Measurements from ENCODE around the gene SCUBE2. TPM values are rescaled to one million over a fixed set of nuclear protein-coding genes. Genes with fewer than 3 reads are reported as not detected.
"Not testable (repeated sequence)": the region's sequence is repeated elsewhere in the genome, so short reads cannot be mapped to it uniquely, and the experiment has no call there.

SCUBE2 gene
- total RNA-seq, 1 donor from 2014 or later, result 1.2 TPM

- H3K27me3 Mint-ChIP-seq, result peaks cover 32% of the 10 kb centered on the region
- DNase-seq (ENCODE audit: low spot score, unreplicated experiment), result no peak
- TF ChIP-seq CTCF (IDR thresholded peaks at IDR 0.05; ENCODE audit: unreplicated experiment), result no peak
- H3K36me3 Mint-ChIP-seq (ENCODE audit: insufficient read depth), result no peaks in the 10 kb centered on the region
- no peak overlapping the region for H3K27ac Mint-ChIP-seq
- no peak overlapping the region for H3K4me3 Mint-ChIP-seq (ENCODE audit: low read depth)
- no peaks in the 10 kb centered on the region for H3K9me3 Mint-ChIP-seq (ENCODE audit: low read depth)
- no peaks in the 10 kb centered on the region for H3K4me1 Mint-ChIP-seq (ENCODE audit: low read depth)
These were observed 93.9 kb downstream of the SCUBE2 start for GRCh38 chr11:8997451-8997850.

GRCh38 chr11:8989453-8989852 is 101.9 kb downstream of the SCUBE2 start:
- H3K4me3 Mint-ChIP-seq (ENCODE audit: low read depth), result no peak overlapping the region
- H3K9me3 Mint-ChIP-seq (ENCODE audit: low read depth), result no peaks in the 10 kb centered on the region
- no peak for TF ChIP-seq CTCF (IDR thresholded peaks at IDR 0.05; ENCODE audit: unreplicated experiment)
- no peaks in the 10 kb centered on the region for H3K36me3 Mint-ChIP-seq (ENCODE audit: insufficient read depth)
- H3K4me1 Mint-ChIP-seq (ENCODE audit: low read depth), result peaks cover 3% of the 10 kb centered on the region
- no peak for DNase-seq (ENCODE audit: low spot score, unreplicated experiment)
- H3K27me3 Mint-ChIP-seq, result peaks cover 12% of the 10 kb centered on the region
- no peak overlapping the region for H3K27ac Mint-ChIP-seq

GRCh38 chr11:8988329-8989234 is 102.8 kb downstream of the SCUBE2 start:
- H3K36me3 Mint-ChIP-seq (ENCODE audit: insufficient read depth), result no peaks in the 10 kb centered on the region
- H3K4me1 Mint-ChIP-seq (ENCODE audit: low read depth), result peaks cover 3% of the 10 kb centered on the region
- H3K27ac Mint-ChIP-seq, result no peak overlapping the region
- DNase-seq (ENCODE audit: low spot score, unreplicated experiment), result no peak
- H3K27me3 Mint-ChIP-seq, result peaks cover 12% of the 10 kb centered on the region
- no peaks in the 10 kb centered on the region for H3K9me3 Mint-ChIP-seq (ENCODE audit: low read depth)
- no peak for TF ChIP-seq CTCF (IDR thresholded peaks at IDR 0.05; ENCODE audit: unreplicated experiment)
- H3K4me3 Mint-ChIP-seq (ENCODE audit: low read depth), result no peak overlapping the region

- no peaks in the 10 kb centered on the region for H3K36me3 Mint-ChIP-seq (ENCODE audit: insufficient read depth)
- H3K9me3 Mint-ChIP-seq (ENCODE audit: low read depth), result no peaks in the 10 kb centered on the region
- no peak overlapping the region for H3K4me3 Mint-ChIP-seq (ENCODE audit: low read depth)
- peaks cover 12% of the 10 kb centered on the region for H3K27me3 Mint-ChIP-seq
- TF ChIP-seq CTCF (IDR thresholded peaks at IDR 0.05; ENCODE audit: unreplicated experiment), result no peak
- DNase-seq (ENCODE audit: low spot score, unreplicated experiment), result no peak
- H3K4me1 Mint-ChIP-seq (ENCODE audit: low read depth), result peaks cover 3% of the 10 kb centered on the region
- no peak overlapping the region for H3K27ac Mint-ChIP-seq
These were observed 104.0 kb downstream of the SCUBE2 start for GRCh38 chr11:8987446-8987845.

GRCh38 chr11:8986772-8987171 is 104.6 kb downstream of the SCUBE2 start:
- not testable (repeated sequence) for H3K36me3 Mint-ChIP-seq (ENCODE audit: insufficient read depth); H3K4me3 Mint-ChIP-seq (ENCODE audit: low read depth); H3K9me3 Mint-ChIP-seq (ENCODE audit: low read depth); H3K27ac Mint-ChIP-seq; H3K4me1 Mint-ChIP-seq (ENCODE audit: low read depth); DNase-seq (ENCODE audit: low spot score, unreplicated experiment)
- H3K27me3 Mint-ChIP-seq, result peaks cover 12% of the 10 kb centered on the region

GRCh38 chr11:8985462-8985861 is 105.9 kb downstream of the SCUBE2 start:
- Mint-ChIP-seq H3K4me3 (ENCODE audit: low read depth) (no peak overlapping the region), H3K9me3 (ENCODE audit: low read depth) (no peaks in the 10 kb centered on the region)
- no peak for TF ChIP-seq CTCF (IDR thresholded peaks at IDR 0.05; ENCODE audit: unreplicated experiment)

More at GRCh38 chr11:8985462-8985861, 105.9 kb downstream of the SCUBE2 start:
- H3K36me3 Mint-ChIP-seq (ENCODE audit: insufficient read depth), result no peaks in the 10 kb centered on the region
- H3K27me3 Mint-ChIP-seq, result peaks cover 12% of the 10 kb centered on the region
- H3K27ac Mint-ChIP-seq, result no peak overlapping the region
- H3K4me1 Mint-ChIP-seq (ENCODE audit: low read depth), result no peaks in the 10 kb centered on the region
- DNase-seq (ENCODE audit: low spot score, unreplicated experiment), result no peak

Data from progenitor cell of endocrine pancreas (in vitro differentiated cells).